GM15510 (cell line): Measurements from ENCODE around the gene ZNF622.

Experiments used
- POLR2A ChIP-seq: IDR thresholded peaks from 3 replicates; pipeline ENCODE4 v1.6.1; 2011; ENCODE audit warnings: borderline replicate concordance; ENCODE audit not compliant: insufficient read length; ENCODE audit errors: extremely low read depth

The ZNF622 gene

GRCh38 chr5:16461026-16461425 is 4.6 kb downstream of the ZNF622 start:
- no peak for TF ChIP-seq POLR2A

- no peak for TF ChIP-seq POLR2A
These were observed 6.1 kb downstream of the ZNF622 start for GRCh38 chr5:16459451-16459850.

GRCh38 chr5:16457853-16458252 is 7.7 kb downstream of the ZNF622 start:
- TF ChIP-seq POLR2A, result no peak

- no peak for TF ChIP-seq POLR2A
These were observed 8.1 kb downstream of the ZNF622 start for GRCh38 chr5:16457451-16457850.

GRCh38 chr5:16456103-16456832 is 9.3 kb downstream of the ZNF622 start:
- TF ChIP-seq POLR2A, result no peak

GRCh38 chr5:16455668-16456067 is 9.9 kb downstream of the ZNF622 start:
- TF ChIP-seq POLR2A, result no peak

- no peak for TF ChIP-seq POLR2A
These were observed 10.9 kb downstream of the ZNF622 start for GRCh38 chr5:16454686-16455085.

GRCh38 chr5:16453609-16454008 is 12.0 kb downstream of the ZNF622 start:
- TF ChIP-seq POLR2A, result no peak

GRCh38 chr5:16450163-16450562 is 15.4 kb downstream of the ZNF622 start:
- TF ChIP-seq POLR2A, result no peak

GRCh38 chr5:16446993-16447392 is 18.6 kb downstream of the ZNF622 start:
- TF ChIP-seq POLR2A, result no peak

- TF ChIP-seq POLR2A, result no peak
These were observed 27.6 kb downstream of the ZNF622 start for GRCh38 chr5:16437977-16438376.

- TF ChIP-seq POLR2A, result no peak
These were observed 34.1 kb downstream of the ZNF622 start for GRCh38 chr5:16431490-16431889.

GRCh38 chr5:16430349-16431089 is 35.1 kb downstream of the ZNF622 start:
- no peak for TF ChIP-seq POLR2A

GRCh38 chr5:16428359-16428758 is 37.2 kb downstream of the ZNF622 start:
- TF ChIP-seq POLR2A, result no peak

- no peak for TF ChIP-seq POLR2A
These were observed 38.0 kb downstream of the ZNF622 start for GRCh38 chr5:16427587-16427986.

GRCh38 chr5:16418471-16418922 is 47.1 kb downstream of the ZNF622 start:
- no peak for TF ChIP-seq POLR2A
